Adrenal gland (tissue), 5 donors: Measurements from ENCODE around the gene PRIMA1.

Experiments
- POLR2A ChIP-seq, 2 donors: fragments of 450-650 bp; IDR thresholded peaks; one replicate each; pipeline ENCODE4 v1.6.1; 2017; ENCODE audit warnings: antibody characterized with exemption in 2 of 2, mild to moderate bottlenecking in 2 of 2, moderate library complexity in 1 of 2
- TF ChIP-seq, protein P1 (sequence below), 6 experiments: fragments of 450-650 bp in 4 of 6; fragments of 200-600 bp in 2 of 6; sonication (generic) in 1 of 6; IDR thresholded peaks; 1 replicate in 5 of 6; 2 replicates in 1 of 6; pipeline versions ENCODE4 v1.5.1 to v1.8.0; 2016 to 2021; ENCODE audit warnings: antibody characterized with exemption in 6 of 6, mild to moderate bottlenecking in 2 of 6, moderate library complexity in 1 of 6
- donor health status: DM: no; HTN: no; CAD: no.

DNA sequence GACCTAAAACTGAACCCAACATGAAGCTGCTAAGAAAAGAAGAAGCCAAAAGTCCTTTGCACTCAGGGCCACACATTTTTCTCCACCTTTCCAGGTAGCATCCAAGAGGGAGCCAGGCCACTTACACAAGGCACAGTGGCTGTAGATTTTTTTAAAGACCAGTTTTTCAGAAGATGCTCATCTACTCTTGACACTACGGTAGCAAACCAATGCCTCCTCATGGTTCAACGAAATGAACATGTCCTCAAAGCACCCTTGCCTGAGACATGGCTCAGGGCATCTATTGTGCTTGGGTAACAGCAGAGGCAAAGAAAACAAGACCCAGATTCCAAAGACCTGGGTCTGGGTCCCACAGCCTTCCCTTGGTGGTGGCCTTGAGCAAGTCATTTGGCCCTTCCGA, 22.3 kb downstream of the PRIMA1 start:
- TF ChIP-seq, protein P1, sequence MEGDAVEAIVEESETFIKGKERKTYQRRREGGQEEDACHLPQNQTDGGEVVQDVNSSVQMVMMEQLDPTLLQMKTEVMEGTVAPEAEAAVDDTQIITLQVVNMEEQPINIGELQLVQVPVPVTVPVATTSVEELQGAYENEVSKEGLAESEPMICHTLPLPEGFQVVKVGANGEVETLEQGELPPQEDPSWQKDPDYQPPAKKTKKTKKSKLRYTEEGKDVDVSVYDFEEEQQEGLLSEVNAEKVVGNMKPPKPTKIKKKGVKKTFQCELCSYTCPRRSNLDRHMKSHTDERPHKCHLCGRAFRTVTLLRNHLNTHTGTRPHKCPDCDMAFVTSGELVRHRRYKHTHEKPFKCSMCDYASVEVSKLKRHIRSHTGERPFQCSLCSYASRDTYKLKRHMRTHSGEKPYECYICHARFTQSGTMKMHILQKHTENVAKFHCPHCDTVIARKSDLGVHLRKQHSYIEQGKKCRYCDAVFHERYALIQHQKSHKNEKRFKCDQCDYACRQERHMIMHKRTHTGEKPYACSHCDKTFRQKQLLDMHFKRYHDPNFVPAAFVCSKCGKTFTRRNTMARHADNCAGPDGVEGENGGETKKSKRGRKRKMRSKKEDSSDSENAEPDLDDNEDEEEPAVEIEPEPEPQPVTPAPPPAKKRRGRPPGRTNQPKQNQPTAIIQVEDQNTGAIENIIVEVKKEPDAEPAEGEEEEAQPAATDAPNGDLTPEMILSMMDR (IDR thresholded peaks at IDR 0.05): no peak
- no peak for TF ChIP-seq POLR2A (IDR thresholded peaks at IDR 0.05)
